Measurements from ENCODE around the gene L2HGDH. TPM values are rescaled to one million over a fixed set of nuclear protein-coding genes. Genes with fewer than 3 reads are reported as not detected.

L2HGDH gene
- total and polyA plus RNA-seq, 2 of the 4 experiments (the other 2 are of a cell fraction) = 3.1 to 3.8 TPM

- Histone ChIP-seq H3K9ac (ENCODE audit: low read depth, low read length) (no peak overlapping the region), H3K23ac (ENCODE audit: low read depth, low read length) (no peak overlapping the region), H4K91ac (ENCODE audit: insufficient read depth, low read depth, low read length) (no peak overlapping the region), H4K20me1 (ENCODE audit: insufficient read depth, low read length) (no peaks in the 10 kb centered on the region), H3K27ac (ENCODE audit: insufficient read depth, low read length) (no peak overlapping the region), H2BK20ac (ENCODE audit: low read depth, low read length) (no peak overlapping the region), H3K9me3 (ENCODE audit: control insufficient read depth, insufficient read depth, low read length) (no peaks in the 10 kb centered on the region), H3K27me3 (ENCODE audit: control insufficient read depth, insufficient read depth, low read length) (no peaks in the 10 kb centered on the region), H3K14ac (replicated peaks; ENCODE audit: low read depth, low read length) (no peak overlapping the region), H2AK5ac (ENCODE audit: low read depth, low read length) (no peak overlapping the region), H3K4ac (ENCODE audit: low read depth, low read length) (no peak overlapping the region), H2AFZ (replicated peaks; ENCODE audit: low read length, poor library complexity) (no peak overlapping the region), H3K36me3 (ENCODE audit: control insufficient read depth, insufficient read depth, low read length) (peaks cover 15% of the 10 kb centered on the region), H2BK5ac (ENCODE audit: low read depth, low read length, poor library complexity, severe bottlenecking) (no peak overlapping the region), H2AK9ac (replicated peaks; ENCODE audit: low read depth, low read length, poor library complexity) (no peak overlapping the region), H2BK120ac (ENCODE audit: low read depth, low read length) (no peak overlapping the region), H3K4me2 (ENCODE audit: low read depth, low read length) (no peak overlapping the region), H3K4me1 (ENCODE audit: control insufficient read depth, insufficient read depth, low read length) (no peaks in the 10 kb centered on the region), H4K5ac (ENCODE audit: low read depth, low read length) (no peak overlapping the region), H2BK15ac (ENCODE audit: low read depth, low read length) (no peak overlapping the region), H3K79me1 (ENCODE audit: low read depth in 1 of 2, low read length in 2 of 2) (peaks cover 0 to 9% of the 10 kb centered on the region in 2 experiments; a peak in 1 of 4 replicates), H3K9me1 (ENCODE audit: insufficient read depth, low read length) (no peaks in the 10 kb centered on the region), H3K56ac (ENCODE audit: extremely low read depth, insufficient read depth, low read length) (no peak overlapping the region), H3K4me3 (ENCODE audit: insufficient read depth, low read depth, low read length) (no peak overlapping the region), H3K18ac (ENCODE audit: low read depth, low read length) (no peak overlapping the region), H4K8ac (ENCODE audit: low read depth in 2 of 2, low read length in 2 of 2) (no peak overlapping the region)
- TF ChIP-seq RAD21 (IDR thresholded peaks at IDR 0.05; ENCODE audit: low read length) (no peak), MAFK (IDR thresholded peaks at IDR 0.05; ENCODE audit: low read depth, low read length) (no peak), USF2 (IDR thresholded peaks at IDR 0.05; ENCODE audit: low read depth, low read length) (no peak), RFX5 (IDR thresholded peaks at IDR 0.05; ENCODE audit: low read depth, low read length) (no peak), POLR2A (IDR thresholded peaks at IDR 0.05; ENCODE audit: low read depth, low read length) (no peak), SMC3 (IDR thresholded peaks at IDR 0.05; ENCODE audit: low read depth, low read length) (no peak), CTCF (conservative IDR thresholded peaks at IDR 0.05; ENCODE audit: low read depth, low read length) (no peak), CEBPB (IDR thresholded peaks at IDR 0.05; ENCODE audit: low read depth, low read length) (no peak), BHLHE40 (IDR thresholded peaks at IDR 0.05; ENCODE audit: low read depth, low read length) (no peak), MAZ (IDR thresholded peaks at IDR 0.05; ENCODE audit: borderline replicate concordance, low read depth, low read length) (no peak), ELK1 (IDR thresholded peaks at IDR 0.05; ENCODE audit: borderline replicate concordance, low read depth, low read length) (no peak), MXI1 (IDR thresholded peaks at IDR 0.05; ENCODE audit: borderline replicate concordance, low read depth, low read length) (no peak), NFE2L2 (IDR thresholded peaks at IDR 0.05; ENCODE audit: low read depth, low read length) (no peak), FOS (IDR thresholded peaks at IDR 0.05; ENCODE audit: low read depth, low read length) (no peak)
- ChIA-PET CTCF (no interaction called here), POLR2A (ENCODE audit: unreplicated experiment) (no interaction called here)
- no CpG with 5 or more reads among the region's 1 CpG for WGBS, 2 experiments (ENCODE audit: extremely low coverage in 2 of 2, insufficient read length in 1 of 2)
- dilution Hi-C loops (cut with HindIII; ENCODE audit: low sequenced_read_pairs, unreplicated experiment) (no loop called here), intact Hi-C loops (cut with micrococcal nuclease) (no loop called here), in situ Hi-C loops (cut with MboI; ENCODE audit: low sequenced_read_pairs) (no loop called here)
- BruUV-seq (replicated peaks) = no TSS peak
- ATAC-seq (ENCODE audit: low read depth) (no peak), DNase-seq (no peak)
Measured at GRCh38 chr14:50191499-50191898, 120.5 kb downstream of the L2HGDH start.

Measured in IMR-90 (cell line).